Measurements from ENCODE around the gene APOBEC3G. TPM values are rescaled to one million over a fixed set of nuclear protein-coding genes. Genes with fewer than 3 reads are reported as not detected.

APOBEC3G gene
- total RNA-seq, 6 experiments from 2014 or later: 1.9 to 7.0 (median 5.9) TPM

GRCh38 chr22:39092111-39092862 is 15.2 kb downstream of the APOBEC3G start:
- Mint-ChIP-seq H3K4me1 (ENCODE audit: low read depth) (peaks cover 6% of the 10 kb centered on the region), H3K27ac (no peak overlapping the region), H3K9me3 (no peaks in the 10 kb centered on the region), H3K36me3 (ENCODE audit: low read depth) (no peaks in the 10 kb centered on the region), H3K27me3 (ENCODE audit: insufficient read depth) (peaks cover 39% of the 10 kb centered on the region), H3K4me3 (no peak overlapping the region)
- TF ChIP-seq, protein P1, sequence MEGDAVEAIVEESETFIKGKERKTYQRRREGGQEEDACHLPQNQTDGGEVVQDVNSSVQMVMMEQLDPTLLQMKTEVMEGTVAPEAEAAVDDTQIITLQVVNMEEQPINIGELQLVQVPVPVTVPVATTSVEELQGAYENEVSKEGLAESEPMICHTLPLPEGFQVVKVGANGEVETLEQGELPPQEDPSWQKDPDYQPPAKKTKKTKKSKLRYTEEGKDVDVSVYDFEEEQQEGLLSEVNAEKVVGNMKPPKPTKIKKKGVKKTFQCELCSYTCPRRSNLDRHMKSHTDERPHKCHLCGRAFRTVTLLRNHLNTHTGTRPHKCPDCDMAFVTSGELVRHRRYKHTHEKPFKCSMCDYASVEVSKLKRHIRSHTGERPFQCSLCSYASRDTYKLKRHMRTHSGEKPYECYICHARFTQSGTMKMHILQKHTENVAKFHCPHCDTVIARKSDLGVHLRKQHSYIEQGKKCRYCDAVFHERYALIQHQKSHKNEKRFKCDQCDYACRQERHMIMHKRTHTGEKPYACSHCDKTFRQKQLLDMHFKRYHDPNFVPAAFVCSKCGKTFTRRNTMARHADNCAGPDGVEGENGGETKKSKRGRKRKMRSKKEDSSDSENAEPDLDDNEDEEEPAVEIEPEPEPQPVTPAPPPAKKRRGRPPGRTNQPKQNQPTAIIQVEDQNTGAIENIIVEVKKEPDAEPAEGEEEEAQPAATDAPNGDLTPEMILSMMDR (IDR thresholded peaks at IDR 0.05): no peak
- DNase-seq: no peak

- TF ChIP-seq, protein P1 (IDR thresholded peaks at IDR 0.05): no peak
- no peak overlapping the region for H3K27ac Mint-ChIP-seq
These were observed 17.8 kb downstream of the APOBEC3G start for GRCh38 chr22:39094717-39095389.

DNA sequence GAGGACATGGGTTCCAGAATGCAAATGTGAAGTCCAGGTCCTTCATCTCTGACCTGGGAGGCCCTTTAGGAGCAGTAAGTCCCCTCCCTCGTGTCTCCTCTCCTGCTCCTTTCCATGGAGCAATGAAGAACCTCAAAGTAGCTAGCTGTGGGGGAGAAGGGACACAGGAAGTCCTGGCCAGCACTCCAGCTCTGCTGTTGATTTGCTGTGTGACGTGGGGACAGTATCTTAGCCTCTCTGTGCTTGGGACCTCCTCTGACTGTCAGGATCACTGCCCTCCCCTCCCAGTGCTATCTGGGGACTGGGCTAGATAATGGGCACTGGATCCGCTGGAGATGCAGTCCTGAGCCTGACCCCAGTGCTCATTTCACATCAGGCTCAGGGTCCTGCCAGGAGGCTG is 18.9 kb downstream of the APOBEC3G start:
- Mint-ChIP-seq H3K4me3 (no peak overlapping the region), H3K9me3 (no peaks in the 10 kb centered on the region), H3K4me1 (ENCODE audit: low read depth) (peaks cover 7% of the 10 kb centered on the region), H3K36me3 (ENCODE audit: low read depth) (no peaks in the 10 kb centered on the region), H3K27me3 (ENCODE audit: insufficient read depth) (peaks cover 33% of the 10 kb centered on the region), H3K27ac (no peak overlapping the region)
- TF ChIP-seq, protein P1 (IDR thresholded peaks at IDR 0.05): no peak
- no peak for DNase-seq

More at GRCh38 chr22:39094717-39095389, 17.8 kb downstream of the APOBEC3G start:
- H3K9me3 Mint-ChIP-seq: no peaks in the 10 kb centered on the region
- DNase-seq: no peak
- peaks cover 30% of the 10 kb centered on the region for H3K27me3 Mint-ChIP-seq (ENCODE audit: insufficient read depth)
- peaks cover 10% of the 10 kb centered on the region for H3K4me1 Mint-ChIP-seq (ENCODE audit: low read depth)
- no peaks in the 10 kb centered on the region for H3K36me3 Mint-ChIP-seq (ENCODE audit: low read depth)
- no peak overlapping the region for H3K4me3 Mint-ChIP-seq

- Mint-ChIP-seq H3K36me3 (ENCODE audit: low read depth) (no peaks in the 10 kb centered on the region), H3K27me3 (ENCODE audit: insufficient read depth) (peaks cover 29% of the 10 kb centered on the region), H3K4me3 (no peak within 1 kb of the TSS), H3K9me3 (no peaks in the 10 kb centered on the region), H3K4me1 (ENCODE audit: low read depth) (peaks cover 7% of the 10 kb centered on the region), H3K27ac (peak within 1 kb of the TSS; percentile 67; the same call in 1 of the 2 replicates)
- DNase-seq: no peak
- TF ChIP-seq, protein P1 (IDR thresholded peaks at IDR 0.05): no peak
These were observed 20.3 kb downstream of the APOBEC3G start, which contains the start of gene APOBEC3H for GRCh38 chr22:39097098-39098020. Gene APOBEC3H (plus strand): TSS chr22:39097244. CDS start chr22:39100279, 3,035 bp downstream.

GRCh38 chr22:39098026-39098425 is 21.0 kb downstream of the APOBEC3G start:
- Mint-ChIP-seq H3K4me3 (no peak overlapping the region), H3K36me3 (ENCODE audit: low read depth) (no peaks in the 10 kb centered on the region), H3K27me3 (ENCODE audit: insufficient read depth) (peaks cover 34% of the 10 kb centered on the region), H3K27ac (no peak overlapping the region), H3K4me1 (ENCODE audit: low read depth) (peaks cover 7% of the 10 kb centered on the region), H3K9me3 (no peaks in the 10 kb centered on the region)
- TF ChIP-seq, protein P1 (IDR thresholded peaks at IDR 0.05): no peak
- DNase-seq: no peak

All from HFFc6 (cell line).